ENCODE results near the gene LMBR1.
"Not testable (repeated sequence)": the region's sequence is repeated elsewhere in the genome, so short reads cannot be mapped to it uniquely, and the experiment has no call there.

The LMBR1 gene

GRCh38 chr7:156903232-156903909 is 10.4 kb upstream of the LMBR1 start:
- DNase-seq, result peak; percentile 22

GRCh38 chr7:156900093-156900492 is 7.1 kb upstream of the LMBR1 start:
- not testable (repeated sequence) for DNase-seq

DNA sequence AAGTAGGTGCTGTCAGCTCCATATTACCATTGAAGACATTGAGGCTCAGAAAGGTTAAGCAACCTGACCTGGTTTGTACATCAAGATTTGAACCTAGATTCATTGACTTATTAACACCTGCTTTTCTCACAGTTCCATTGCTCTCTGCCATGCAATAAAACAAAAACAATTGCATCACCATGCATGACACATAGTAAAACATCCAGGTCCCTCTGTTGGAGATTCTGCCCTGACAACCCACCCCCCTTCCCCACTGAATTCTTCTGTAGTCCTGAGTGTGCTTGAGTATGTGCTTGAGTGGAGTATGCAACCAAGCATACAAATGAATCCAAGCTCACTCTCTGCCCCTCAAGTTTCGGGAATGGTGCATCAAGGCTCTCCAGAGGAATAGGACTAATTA is 6.0 kb upstream of the LMBR1 start:
- no peak for DNase-seq

GRCh38 chr7:156897673-156898072 is 4.7 kb upstream of the LMBR1 start:
- DNase-seq, result no peak

GRCh38 chr7:156896388-156897022 is 3.5 kb upstream of the LMBR1 start:
- no peak for DNase-seq

DNA sequence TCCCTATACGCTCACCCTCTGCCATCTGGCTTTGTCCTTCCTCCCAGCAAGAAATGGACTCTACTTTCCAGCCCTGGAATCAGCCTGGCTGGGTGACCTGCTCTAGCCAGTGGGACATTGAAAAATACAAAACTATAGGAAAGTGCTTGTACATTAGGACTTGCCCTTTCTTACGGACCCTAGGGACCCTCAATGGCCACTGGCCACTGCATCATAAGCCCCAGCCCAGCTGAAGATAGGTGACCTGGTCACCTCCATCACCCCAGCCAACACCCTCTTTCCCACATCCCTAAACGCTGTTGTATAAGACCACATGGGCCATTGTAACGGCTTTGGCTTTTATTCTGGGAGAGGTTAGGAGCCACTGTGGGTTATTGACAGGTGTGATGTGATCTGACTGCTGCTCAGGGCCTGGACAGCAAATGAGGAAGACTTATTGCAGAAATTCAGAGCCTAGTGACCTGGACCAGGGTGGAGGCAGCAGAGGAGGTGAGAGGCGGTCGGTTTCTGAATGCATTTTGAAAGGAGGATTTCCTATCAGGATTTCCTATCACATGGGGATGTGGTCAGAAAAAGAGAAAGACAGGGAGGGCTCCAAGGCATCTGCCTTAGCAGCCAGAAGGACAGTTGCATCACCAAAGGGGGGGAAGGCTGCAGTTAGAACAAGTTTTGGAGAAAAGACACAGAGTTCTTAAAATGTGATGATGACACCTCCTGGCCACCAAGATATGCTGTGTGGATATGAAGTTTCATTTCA is 2.2 kb upstream of the LMBR1 start:
- peak; percentile 49 for DNase-seq

DNA sequence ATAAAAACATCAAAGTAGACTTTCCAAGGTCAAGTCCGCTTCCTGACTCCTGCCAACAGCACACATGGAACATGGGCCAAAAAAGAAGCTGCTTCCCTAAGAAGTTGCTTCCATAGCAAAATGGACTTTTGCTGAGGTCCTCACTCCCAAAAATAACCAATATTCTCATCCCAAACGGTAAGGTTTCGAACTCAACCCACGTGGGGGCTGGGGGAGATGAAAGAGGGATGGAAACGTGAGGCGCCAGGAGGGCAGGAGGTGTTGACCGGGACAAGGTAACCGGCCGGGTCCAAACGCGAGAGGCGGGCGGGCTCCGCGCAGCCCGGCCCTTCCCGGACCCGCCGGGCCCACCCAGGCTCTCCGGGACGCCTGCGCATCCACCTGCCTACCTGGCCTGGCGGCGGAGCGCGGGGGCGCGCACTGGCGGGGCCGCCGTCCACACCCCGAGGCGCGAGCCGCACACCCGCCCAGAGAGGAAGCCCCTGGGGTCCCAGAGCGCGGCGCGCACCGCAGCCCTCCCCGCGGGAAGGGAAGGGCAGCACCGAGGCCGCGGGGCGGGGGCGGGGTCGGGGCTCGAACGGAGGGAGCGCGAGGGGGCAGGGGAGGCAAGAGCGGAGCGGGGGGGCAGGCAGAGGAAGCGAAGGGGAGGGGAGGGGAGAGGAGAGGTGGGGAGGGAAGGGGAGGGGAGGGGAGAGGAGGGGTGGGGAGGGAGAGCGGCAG is 742 bp downstream of the LMBR1 start:
- DNase-seq, result peak; percentile 66

GRCh38 chr7:156889746-156890145 is 3.2 kb downstream of the LMBR1 start:
- DNase-seq, result no peak

GRCh38 chr7:156889089-156889488 is 3.9 kb downstream of the LMBR1 start:
- DNase-seq, result no peak

- no peak for DNase-seq
Measured at GRCh38 chr7:156886020-156886795, 6.8 kb downstream of the LMBR1 start.

DNA sequence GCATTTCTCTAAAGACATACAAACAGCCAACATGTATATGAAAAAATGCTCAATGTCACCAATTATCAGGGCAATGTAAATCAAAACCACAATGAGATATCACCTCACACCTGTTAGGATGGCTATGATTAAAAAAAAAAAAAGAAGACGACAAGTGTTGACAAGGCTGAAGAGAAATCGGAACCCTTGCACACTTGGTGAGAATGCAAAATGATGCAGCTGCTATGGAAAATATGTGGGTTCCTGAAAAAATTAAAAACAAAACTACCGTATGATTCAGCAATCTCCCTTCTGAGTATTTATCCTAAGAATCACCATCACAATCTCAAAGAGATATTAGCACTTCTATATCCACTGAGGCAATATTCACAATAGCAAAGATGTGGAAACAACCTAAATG is 11.3 kb downstream of the LMBR1 start:
- peak; percentile 58 for DNase-seq

- no peak for DNase-seq
Measured at GRCh38 chr7:156875766-156876165, 17.2 kb downstream of the LMBR1 start.

DNA sequence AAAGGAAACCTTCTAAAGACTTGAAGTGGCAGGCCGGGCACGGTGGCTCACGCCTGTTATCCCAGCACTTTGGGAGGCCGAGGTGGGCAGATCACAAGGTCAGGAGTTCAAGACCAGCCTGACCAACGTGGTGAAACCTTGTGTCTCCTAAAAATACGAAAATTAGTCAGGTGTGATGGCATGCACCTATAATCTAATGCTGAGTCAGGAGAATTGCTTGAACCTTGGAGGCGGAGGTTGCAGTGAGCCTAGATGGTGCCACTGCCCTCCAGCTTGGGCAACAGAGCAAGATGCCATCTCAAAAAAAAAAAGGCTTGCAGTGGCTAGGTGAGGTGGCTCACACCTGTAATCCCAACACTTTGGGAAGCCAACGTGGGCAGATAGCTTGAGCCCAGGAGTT is 24.6 kb downstream of the LMBR1 start:
- not testable (repeated sequence) for DNase-seq

- no peak for DNase-seq
Measured at GRCh38 chr7:156865493-156865892, 27.5 kb downstream of the LMBR1 start.

DNA sequence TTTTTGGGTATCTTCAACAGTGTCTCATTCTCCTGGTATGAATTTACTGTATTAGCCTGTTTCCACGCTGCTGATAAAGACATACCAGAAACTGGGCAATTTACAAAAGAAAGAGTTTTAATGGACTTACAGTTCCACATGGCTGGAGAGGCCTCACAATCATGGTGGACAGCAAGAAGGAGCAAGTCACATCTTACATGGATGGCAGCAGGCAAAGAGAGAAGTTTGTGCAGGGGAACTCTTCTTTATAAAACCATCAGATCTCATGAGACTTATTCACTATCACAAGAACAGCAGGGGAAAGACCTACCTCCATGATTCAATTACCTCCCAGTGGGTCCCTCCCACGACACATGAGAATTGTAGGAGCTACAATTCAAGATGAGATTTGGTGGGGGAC is 31.0 kb downstream of the LMBR1 start:
- DNase-seq, result not testable (repeated sequence)

DNA sequence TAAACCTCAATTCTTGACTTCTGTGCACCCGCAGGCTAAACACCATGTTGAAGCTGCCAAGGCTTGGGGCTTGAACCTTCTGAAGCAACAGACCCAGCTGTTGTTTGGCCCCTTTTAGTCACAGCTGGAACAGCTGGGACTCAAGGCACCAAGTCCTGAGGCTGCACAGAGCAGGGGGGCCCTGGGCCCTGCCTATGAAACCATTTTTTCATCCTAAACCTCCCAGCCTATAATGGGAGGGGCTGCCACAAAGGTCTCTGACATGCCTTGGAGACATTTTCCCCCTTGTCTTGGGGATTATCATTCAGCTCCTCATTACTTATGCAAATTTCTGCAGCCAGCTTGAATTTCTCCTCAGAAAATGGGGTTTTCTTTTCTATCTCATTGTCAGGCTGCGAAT is 31.8 kb downstream of the LMBR1 start:
- no peak for DNase-seq

GRCh38 chr7:156860099-156860498 is 32.9 kb downstream of the LMBR1 start:
- DNase-seq, result not testable (repeated sequence)

DNA sequence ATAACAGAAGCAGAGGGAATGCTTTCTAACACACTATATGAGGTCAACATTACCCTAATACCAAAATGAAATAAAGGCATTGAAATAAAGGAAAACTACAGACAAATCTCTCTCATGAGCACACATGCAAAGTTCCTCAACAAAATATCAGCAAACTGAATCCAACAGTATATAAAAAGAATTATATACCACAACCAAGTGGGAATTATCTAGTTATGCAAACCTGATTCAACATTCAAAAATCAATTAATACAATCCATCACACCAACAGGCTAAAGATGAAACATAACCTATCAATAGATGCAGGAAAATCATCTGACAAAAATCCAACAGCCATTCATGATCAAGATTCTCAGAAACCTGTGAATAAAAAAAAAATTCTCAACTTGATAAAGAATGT is 34.5 kb downstream of the LMBR1 start:
- no peak for DNase-seq

DNA sequence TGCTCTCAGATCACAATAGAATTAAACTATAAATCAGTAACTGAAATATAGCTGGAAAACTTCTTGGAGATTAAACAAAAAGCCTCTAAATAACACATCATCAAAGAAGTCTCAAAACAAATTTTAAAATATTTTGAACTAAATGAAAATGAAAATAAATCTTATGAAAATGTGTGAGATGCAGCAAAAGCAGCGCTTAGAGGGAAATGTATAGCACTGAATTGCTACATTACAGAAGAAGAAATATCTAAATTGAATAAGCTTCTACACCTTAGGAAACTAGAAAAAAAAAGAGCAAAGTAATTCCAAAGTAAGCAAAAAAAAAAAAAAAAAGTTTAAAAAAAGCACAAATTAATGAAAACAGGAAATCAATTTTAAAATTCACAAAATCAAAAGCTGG is 35.2 kb downstream of the LMBR1 start:
- DNase-seq, result no peak

DNA sequence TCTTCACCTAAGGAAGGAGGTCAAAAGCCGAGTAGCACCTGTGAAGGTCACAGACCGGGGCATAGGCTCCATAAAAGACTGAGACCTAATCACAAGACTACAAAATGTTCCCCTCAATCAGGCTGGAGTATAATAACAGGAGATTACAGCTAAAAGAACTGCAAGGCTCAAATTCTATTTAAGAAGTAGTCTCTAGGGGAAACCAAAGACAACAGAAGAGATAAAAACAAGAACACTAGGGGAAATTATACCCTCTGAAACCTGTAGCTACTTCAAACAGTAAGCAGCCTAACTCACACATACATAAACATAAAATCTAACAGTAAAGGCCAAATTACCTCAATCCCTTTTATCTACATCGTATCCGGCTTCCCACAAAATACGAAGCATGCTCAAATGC is 38.3 kb downstream of the LMBR1 start:
- no peak for DNase-seq

DNA sequence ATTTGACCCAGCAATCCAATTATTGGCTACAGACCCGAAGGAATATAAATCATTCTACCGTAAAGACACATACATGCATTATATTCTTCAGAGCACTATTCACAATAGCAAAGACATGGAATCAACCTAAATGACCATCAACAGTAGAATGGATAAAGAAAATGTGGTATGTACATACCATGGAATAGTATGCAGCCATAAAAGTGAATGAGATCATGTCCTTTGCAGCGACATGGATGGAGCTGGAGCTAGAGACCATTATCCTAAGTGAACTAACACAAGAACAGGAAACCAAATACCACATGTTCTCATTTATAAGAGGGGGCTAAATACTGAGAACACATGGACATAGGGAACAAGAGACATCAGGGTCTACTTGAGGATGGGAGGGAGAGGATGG is 44.0 kb downstream of the LMBR1 start:
- no peak for DNase-seq

GRCh38 chr7:156845379-156846101 is 47.4 kb downstream of the LMBR1 start:
- no peak for DNase-seq
